HepG2 (cell line): Measurements from ENCODE around the gene SEC16A. TPM values are rescaled to one million over a fixed set of nuclear protein-coding genes. Genes with fewer than 3 reads are reported as not detected.
A peak's percentile ranks its signal among the peaks of the same experiment; 100 is the strongest.

ENCODE experiments used
- DMAP1 ChIP-seq: IDR thresholded peaks from 2 replicates; pipeline ENCODE4 v1.6.1; 2016
- ELK4 ChIP-seq: sonication (generic); formaldehyde crosslinking; IDR thresholded peaks from 2 replicates; pipeline ENCODE4 v1.9.0; 2021; ENCODE audit warnings: missing genetic modification reagents, borderline replicate concordance
- HDAC2 ChIP-seq: sonication (generic); formaldehyde crosslinking; IDR thresholded peaks from 2 replicates; pipeline ENCODE4 v1.4.0; 2020; ENCODE audit warnings: missing genetic modification reagents
- ZBTB38 ChIP-seq: sonication (generic); formaldehyde crosslinking; IDR thresholded peaks from 2 replicates; pipeline ENCODE4 v1.5.1; 2020; ENCODE audit warnings: mild to moderate bottlenecking, missing genetic modification reagents
- ZHX2 ChIP-seq, 2 experiments: sonication (generic) in 1 of 2; formaldehyde crosslinking in 1 of 2; IDR thresholded peaks; 2 replicates each; pipeline versions ENCODE4 v1.6.1 to v1.9.0; 2014 to 2022; ENCODE audit warnings: antibody characterized with exemption in 1 of 2, borderline replicate concordance in 1 of 2, inconsistent platforms in 1 of 2, low read depth in 1 of 2, missing genetic modification reagents in 1 of 2
- ZNF251 ChIP-seq: sonication (generic); formaldehyde crosslinking; IDR thresholded peaks from 2 replicates; pipeline ENCODE4 v1.9.0; 2021; ENCODE audit warnings: mild to moderate bottlenecking, missing genetic modification reagents
- ZNF335 ChIP-seq: sonication (generic); formaldehyde crosslinking; IDR thresholded peaks from 2 replicates; pipeline ENCODE4 v1.4.0; 2020; ENCODE audit warnings: missing genetic modification reagents
- ZNF501 ChIP-seq: sonication (generic); formaldehyde crosslinking; IDR thresholded peaks from 2 replicates; pipeline ENCODE4 v1.5.1; 2020; ENCODE audit warnings: mild to moderate bottlenecking, moderate library complexity, missing genetic modification reagents
- ZNF761 ChIP-seq: sonication (generic); formaldehyde crosslinking; conservative IDR thresholded peaks from 2 replicates; pipeline ENCODE4 v1.4.0; 2020; ENCODE audit warnings: mild to moderate bottlenecking, missing genetic modification reagents
- ZNF788 ChIP-seq: sonication (generic); formaldehyde crosslinking; IDR thresholded peaks from 2 replicates; pipeline ENCODE4 v1.5.0; 2020; ENCODE audit warnings: mild to moderate bottlenecking, missing genetic modification reagents, borderline replicate concordance
- polyA plus RNA-seq, 8 experiments: library from polyadenylated mRNA; depleted of rRNA in 3 of 8; stranded (reverse) in 7 of 8; unstranded in 1 of 8; fragments of >200 nt; fragmentation: Illumina TruSeq in 4 of 8; extraction: Trizol in 4 of 8; gene quantifications; 2 replicates each; pipeline versions ENCODE4 v1.2.1 to v1.2.3, GENCODE V29; 2011 to 2016; ENCODE audit warnings: low read depth in 4 of 8, missing spikeins in 1 of 8, mixed read lengths in 1 of 8; ENCODE audit not compliant: insufficient read depth in 1 of 8
- total RNA-seq, 5 experiments: library from RNA; depleted of rRNA; stranded (reverse); fragments of >200 nt; fragmentation: Illumina TruSeq; extraction: Trizol; gene quantifications; 2 replicates each; pipeline ENCODE4 v1.2.3, GENCODE V29; 2016; ENCODE audit warnings: low read depth in 1 of 5
- TF ChIP-seq, protein P1 (sequence below): sonication (generic); formaldehyde crosslinking; IDR thresholded peaks from 2 replicates; pipeline ENCODE4 v1.8.0; 2022; ENCODE audit warnings: missing genetic modification reagents, mild to moderate bottlenecking, moderate library complexity, borderline replicate concordance
- TF ChIP-seq, protein P2 (sequence below): sonication (generic); formaldehyde crosslinking; IDR thresholded peaks from 2 replicates; pipeline ENCODE4 v1.4.0; 2020; ENCODE audit warnings: missing genetic modification reagents

Gene SEC16A
- total and polyA plus RNA-seq, 2 of the 13 experiments (the other 11 are each of a cell fraction or from before 2014, with no cell fraction given): 15.9 to 18.9 TPM

DNA sequence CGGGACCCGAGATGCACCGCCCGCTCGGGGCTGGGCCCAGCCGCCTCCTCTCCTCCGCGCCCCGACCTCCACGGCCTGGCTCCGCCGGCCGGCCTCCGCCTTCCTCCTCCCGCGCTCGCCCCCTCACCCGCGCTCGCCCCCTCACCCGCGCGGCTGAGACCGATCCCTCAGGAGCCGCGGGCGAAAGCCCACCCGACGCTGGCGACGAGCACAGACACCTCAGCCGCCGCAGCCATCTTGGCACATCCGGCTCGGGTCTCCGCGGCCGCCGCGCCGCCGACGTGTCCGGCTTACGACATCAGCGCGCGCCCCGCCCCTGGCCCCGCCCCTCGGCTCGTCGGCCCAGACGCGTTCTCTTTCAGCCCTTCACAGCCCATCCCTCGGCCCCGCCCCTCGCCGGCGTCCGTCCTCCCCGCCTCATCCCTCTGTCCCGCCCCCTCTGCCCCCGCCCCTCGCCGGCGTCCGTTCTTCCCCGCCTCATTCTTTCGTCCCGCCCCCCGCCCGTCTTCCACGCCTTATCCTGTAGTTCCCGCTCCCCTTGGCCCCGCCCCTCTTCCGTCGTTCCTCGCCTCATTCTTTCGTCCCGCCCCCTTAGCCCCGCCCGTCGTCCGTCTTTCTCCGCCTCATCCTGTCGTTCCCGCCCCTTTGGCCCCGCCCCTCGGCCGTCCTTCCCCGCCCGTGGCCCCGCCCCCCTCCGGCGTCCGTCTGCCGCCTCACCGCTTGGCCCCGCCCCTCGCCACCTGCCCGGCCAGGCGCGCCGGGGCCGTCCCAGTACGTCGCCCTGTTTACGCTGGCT lies at the start of gene SEC16A (continued):
- TF ChIP-seq ZHX2 (IDR thresholded peaks at IDR 0.05; ENCODE audit: low read depth) (peak; percentile 76; the same call in 1 of the 2 replicates), ZHX2 (CRISPR knock-in tag; IDR thresholded peaks at IDR 0.05; ENCODE audit: borderline replicate concordance) (peak; percentile 80; the same call in 1 of the 2 replicates), ZNF761 (no peak), ZBTB38 (CRISPR knock-in tag) (peak; percentile 46), ELK4 (CRISPR knock-in tag) (peak; percentile 63; the same call in 1 of the 2 replicates), HDAC2 (CRISPR knock-in tag) (no peak), DMAP1 (CRISPR knock-in tag) (peak; percentile 50; the same call in 1 of the 2 replicates), ZNF788 (CRISPR knock-in tag) (no peak), ZNF501 (no peak), ZNF335 (CRISPR knock-in tag) (no peak), ZNF251 (no peak)
- TF ChIP-seq, protein P1, sequence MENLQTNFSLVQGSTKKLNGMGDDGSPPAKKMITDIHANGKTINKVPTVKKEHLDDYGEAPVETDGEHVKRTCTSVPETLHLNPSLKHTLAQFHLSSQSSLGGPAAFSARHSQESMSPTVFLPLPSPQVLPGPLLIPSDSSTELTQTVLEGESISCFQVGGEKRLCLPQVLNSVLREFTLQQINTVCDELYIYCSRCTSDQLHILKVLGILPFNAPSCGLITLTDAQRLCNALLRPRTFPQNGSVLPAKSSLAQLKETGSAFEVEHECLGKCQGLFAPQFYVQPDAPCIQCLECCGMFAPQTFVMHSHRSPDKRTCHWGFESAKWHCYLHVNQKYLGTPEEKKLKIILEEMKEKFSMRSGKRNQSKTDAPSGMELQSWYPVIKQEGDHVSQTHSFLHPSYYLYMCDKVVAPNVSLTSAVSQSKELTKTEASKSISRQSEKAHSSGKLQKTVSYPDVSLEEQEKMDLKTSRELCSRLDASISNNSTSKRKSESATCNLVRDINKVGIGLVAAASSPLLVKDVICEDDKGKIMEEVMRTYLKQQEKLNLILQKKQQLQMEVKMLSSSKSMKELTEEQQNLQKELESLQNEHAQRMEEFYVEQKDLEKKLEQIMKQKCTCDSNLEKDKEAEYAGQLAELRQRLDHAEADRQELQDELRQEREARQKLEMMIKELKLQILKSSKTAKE (CRISPR knock-in tag): peak; percentile 57; the same call in 1 of the 2 replicates
- TF ChIP-seq, protein P2, sequence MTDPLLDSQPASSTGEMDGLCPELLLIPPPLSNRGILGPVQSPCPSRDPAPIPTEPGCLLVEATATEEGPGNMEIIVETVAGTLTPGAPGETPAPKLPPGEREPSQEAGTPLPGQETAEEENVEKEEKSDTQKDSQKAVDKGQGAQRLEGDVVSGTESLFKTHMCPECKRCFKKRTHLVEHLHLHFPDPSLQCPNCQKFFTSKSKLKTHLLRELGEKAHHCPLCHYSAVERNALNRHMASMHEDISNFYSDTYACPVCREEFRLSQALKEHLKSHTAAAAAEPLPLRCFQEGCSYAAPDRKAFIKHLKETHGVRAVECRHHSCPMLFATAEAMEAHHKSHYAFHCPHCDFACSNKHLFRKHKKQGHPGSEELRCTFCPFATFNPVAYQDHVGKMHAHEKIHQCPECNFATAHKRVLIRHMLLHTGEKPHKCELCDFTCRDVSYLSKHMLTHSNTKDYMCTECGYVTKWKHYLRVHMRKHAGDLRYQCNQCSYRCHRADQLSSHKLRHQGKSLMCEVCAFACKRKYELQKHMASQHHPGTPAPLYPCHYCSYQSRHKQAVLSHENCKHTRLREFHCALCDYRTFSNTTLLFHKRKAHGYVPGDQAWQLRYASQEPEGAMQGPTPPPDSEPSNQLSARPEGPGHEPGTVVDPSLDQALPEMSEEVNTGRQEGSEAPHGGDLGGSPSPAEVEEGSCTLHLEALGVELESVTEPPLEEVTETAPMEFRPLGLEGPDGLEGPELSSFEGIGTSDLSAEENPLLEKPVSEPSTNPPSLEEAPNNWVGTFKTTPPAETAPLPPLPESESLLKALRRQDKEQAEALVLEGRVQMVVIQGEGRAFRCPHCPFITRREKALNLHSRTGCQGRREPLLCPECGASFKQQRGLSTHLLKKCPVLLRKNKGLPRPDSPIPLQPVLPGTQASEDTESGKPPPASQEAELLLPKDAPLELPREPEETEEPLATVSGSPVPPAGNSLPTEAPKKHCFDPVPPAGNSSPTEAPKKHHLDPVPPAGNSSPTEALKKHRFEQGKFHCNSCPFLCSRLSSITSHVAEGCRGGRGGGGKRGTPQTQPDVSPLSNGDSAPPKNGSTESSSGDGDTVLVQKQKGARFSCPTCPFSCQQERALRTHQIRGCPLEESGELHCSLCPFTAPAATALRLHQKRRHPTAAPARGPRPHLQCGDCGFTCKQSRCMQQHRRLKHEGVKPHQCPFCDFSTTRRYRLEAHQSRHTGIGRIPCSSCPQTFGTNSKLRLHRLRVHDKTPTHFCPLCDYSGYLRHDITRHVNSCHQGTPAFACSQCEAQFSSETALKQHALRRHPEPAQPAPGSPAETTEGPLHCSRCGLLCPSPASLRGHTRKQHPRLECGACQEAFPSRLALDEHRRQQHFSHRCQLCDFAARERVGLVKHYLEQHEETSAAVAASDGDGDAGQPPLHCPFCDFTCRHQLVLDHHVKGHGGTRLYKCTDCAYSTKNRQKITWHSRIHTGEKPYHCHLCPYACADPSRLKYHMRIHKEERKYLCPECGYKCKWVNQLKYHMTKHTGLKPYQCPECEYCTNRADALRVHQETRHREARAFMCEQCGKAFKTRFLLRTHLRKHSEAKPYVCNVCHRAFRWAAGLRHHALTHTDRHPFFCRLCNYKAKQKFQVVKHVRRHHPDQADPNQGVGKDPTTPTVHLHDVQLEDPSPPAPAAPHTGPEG (CRISPR knock-in tag): peak; percentile 30; the same call in 1 of the 2 replicates
